COLO668 (cell line): ENCODE data around the gene PDLIM5.
"Not testable (repeated sequence)": the region's sequence is repeated elsewhere in the genome, so short reads cannot be mapped to it uniquely, and the experiment has no call there.

Experiments
- DNase-seq: peaks from one replicate; lab custom pipeline; 2025; ENCODE audit not compliant: unreplicated experiment; lab: John Stamatoyannopoulos, UW

The PDLIM5 gene

DNA sequence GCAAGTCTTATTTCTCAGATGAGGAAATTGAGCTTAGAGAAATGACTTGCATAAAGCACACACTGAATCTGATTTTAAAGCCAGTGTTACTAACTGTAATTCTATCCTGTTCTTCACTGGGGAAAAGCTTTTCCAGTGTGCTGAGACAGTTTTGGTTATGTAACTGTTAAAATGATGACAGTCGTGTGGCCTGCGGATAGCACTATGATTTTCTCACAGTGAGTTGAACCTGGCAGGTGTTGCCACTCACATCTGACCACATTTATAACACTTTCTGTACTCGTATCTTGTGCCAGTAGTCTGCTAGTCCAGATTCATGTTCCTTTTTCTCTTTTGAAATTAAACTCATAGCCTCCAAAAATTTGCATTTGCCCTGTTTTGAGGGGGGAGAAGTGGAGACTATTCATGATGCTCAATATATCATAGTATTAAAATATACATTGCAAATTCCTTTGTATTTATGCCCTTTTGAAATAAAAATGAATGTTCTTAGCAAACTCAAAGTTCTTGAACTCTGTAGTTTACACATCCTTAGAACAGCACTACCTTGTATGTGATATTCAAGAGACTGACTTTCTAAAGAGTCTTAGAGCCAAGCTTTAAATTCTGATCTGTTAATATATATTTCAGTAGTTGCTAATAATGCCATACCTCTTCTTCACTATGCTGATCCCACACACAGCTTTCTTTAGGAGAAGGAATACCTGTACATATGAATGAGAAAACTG is 132.3 kb downstream of the PDLIM5 start:
- DNase-seq: no peak

DNA sequence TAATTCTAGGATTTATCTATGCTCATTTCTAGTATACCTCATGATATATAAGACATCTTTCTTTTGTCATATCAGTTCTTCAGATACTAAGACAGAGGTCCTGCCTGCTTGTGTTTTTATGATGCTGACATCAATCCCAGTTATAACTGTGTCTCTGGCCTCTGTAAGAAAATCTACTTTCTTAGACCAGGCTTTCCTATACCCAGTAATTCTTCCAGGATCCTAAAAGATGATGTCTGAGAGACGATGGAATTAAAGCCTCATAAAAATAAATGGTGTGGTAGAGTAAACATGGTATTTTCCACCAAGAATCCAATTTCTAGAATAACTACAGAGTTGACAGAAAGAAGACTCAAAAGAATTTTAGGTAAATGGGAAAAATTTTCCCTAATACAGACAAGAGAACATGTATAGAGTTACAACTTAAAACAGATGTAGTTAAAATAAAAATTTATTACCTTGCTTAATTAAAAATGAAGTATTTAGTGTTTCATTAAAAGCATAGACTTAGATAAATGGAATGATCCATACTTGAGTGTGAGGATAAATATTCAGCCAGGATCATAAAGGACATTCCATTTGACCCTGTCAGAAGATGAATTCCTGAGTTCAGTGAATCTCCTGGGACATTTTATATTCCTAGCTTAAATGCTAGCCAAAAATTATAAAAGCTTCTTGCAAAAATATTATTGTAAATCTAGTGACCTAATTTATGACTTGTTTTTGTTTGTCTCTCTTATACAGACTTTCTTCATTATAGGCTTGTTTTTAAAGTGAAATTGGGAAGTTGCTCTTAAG is 137.4 kb downstream of the PDLIM5 start:
- DNase-seq: no peak

GRCh38 chr4:94590493-94590892 is 138.8 kb downstream of the PDLIM5 start:
- no peak for DNase-seq

DNA sequence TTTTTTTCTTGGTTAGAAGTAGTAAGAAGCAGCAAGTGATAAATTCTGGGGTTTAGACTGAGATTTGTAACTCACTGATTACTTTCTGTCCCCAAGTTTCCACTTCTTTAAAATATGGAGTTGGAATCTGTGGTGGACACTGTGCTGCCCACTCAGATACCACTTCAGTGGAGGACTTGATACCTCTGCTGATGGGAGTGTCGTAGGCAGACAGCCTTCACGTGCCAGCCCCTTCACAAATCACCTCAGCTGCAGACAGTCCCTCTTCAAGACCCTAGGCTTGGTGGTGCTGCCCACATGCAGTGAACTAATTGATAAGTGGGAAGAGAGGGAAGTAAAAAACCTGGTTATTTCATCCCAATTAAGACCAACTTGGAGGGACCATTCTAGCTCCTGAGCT is 139.5 kb downstream of the PDLIM5 start:
- DNase-seq: no peak

- no peak for DNase-seq
These were observed 143.3 kb downstream of the PDLIM5 start for GRCh38 chr4:94595013-94595412.

DNA sequence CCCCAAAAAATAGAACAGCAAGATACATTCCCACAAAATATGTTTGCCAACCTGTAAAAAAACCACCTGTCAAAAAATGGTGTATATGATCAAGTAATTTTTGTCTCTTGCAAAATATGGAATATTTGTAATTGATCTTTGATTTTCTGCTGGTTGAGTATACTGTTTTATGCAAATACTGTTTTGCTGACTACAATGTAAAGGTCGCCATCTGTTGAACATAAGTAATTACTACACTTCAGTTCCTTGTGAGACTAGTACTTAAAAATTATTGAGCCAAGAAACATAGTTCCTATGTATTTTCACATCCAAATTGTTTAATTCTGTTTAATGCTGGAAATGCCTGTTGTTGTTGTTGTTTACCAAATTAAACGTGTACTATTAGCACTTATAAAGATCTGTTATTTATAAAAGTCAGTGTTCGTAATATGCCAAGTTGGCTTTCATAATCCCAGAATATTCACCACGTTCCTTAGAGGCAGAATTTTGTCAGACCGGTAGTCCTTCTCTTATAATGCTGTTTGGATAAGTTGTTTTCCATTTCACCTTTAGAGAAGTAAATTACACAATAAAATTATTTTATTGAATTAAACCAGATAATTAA is 144.2 kb downstream of the PDLIM5 start:
- DNase-seq: no peak

DNA sequence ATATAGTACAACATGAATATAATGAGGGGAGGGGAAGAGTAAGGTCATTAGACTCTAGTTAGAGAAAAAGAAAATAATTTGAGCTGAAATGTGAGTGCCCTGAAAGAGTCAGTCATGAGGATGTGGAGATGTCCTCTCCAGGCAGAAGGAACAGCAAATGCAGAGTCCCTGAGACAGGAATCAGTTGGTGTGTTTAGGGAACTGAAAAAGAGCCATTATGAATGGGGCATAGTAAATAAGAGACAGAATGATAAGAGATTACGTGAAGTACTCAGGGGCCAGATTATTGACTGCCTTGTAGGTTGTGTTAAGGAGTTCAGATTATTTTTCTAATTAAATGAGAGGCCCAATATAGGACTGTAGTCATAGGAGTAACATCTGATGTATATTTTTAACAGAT is 147.0 kb downstream of the PDLIM5 start:
- DNase-seq: no peak

- no peak for DNase-seq
These were observed 151.5 kb downstream of the PDLIM5 start for GRCh38 chr4:94603170-94603747.

DNA sequence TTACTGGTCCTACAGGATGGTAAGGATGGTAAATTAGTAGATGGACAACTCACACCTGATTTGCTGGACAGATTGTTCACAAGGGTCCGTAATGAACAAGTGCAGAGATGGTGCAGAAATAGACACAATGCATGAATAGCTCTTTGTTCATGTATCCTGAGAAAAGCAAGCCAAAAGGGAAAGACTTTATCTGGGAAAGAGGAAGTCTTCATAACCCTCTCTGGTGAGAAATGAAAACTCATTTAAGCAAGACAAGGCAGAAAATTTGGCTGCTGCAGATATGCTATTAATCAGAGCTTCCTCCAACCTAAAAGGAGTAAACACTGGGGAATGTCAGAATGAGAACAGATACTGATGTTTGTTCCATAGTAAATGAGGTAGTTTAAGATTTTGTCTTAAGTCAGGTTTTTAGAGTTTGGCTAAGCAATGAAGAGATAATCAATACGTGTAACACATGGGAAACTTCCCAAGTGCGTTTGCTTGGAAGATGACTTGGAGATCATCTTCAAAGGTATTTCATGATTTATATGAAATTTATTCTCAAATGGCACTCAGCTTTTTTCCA is 153.6 kb downstream of the PDLIM5 start:
- DNase-seq: no peak

DNA sequence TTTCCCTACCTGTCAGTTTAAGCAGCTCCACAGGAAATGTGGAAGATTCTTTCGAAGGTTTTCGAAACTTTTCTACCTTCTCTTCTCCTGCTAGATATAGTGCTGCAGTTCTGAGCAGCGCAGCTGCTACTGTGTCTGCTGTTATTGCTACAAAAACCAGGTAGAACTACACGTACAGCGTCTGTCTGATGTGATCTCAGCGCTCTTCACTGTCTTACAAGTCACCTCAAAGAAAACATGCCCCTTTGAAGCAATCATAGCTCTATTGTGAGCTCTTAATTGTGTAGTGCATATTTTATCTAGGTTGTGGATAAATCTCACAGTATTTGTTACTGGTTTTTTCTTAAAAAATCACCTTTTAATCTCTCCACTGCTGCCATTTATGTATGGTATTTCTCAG is 158.4 kb downstream of the PDLIM5 start:
- no peak for DNase-seq

DNA sequence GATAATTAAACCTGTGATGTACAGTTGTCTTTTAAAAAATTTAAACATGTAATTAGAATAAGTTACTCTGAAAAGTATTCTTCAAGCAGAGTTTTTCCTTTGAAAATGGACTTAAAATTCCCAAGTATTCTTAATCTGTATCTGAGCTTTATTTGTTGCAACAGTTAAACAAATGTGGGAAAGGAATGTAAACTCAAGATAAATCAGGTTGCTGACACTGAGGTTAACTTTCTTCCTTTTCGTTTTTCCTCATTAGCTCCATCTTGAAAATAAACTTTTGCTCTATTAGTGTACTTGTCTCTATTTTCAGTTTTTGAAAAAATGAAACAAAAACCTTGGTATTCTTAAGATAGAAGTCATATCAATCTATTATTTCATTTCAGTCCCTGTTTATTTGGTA is 161.5 kb downstream of the PDLIM5 start:
- DNase-seq: no peak

DNA sequence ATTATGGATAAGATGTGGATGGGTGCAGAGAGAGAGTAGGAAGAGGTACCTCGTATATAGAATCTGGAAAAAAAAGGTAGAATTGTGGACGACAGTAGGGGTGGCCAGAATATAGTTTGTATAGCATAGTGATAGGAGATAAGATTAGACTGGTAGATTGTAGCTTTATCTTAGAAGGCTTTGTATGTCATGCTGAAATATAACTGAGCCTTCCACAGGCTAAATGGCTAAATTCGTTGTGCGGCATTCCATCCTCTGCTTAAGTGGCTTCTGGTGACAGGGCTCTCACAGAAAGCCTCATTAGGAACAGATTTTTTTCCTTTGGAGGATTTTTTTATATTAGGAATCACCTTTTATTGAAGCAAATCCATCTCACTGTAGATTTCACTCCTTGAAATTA is 163.7 kb downstream of the PDLIM5 start:
- DNase-seq: no peak

GRCh38 chr4:94621491-94622080 is 169.8 kb downstream of the PDLIM5 start:
- DNase-seq: no peak

- no peak for DNase-seq
These were observed 171.6 kb downstream of the PDLIM5 start for GRCh38 chr4:94623126-94623911.

DNA sequence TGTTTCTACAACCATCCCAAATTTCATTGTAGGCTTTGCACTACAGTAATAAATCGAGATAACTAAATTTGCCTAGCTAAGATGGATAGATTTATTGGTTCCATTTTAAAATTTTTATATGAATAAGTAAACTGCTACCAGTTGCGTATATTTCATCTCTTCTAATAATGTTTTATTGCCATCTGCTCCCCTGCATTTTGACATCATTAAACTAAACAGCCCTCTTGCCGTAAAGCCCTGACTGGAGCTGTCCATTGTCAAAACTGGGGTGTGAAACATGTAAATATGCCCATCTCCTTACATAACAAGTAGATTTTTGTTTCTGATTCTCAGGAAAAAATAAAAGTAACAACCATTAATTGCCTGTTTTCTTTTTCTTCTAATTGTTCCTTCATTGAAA is 175.2 kb downstream of the PDLIM5 start:
- DNase-seq: no peak

GRCh38 chr4:94629058-94629457 is 177.3 kb downstream of the PDLIM5 start:
- not testable (repeated sequence) for DNase-seq

DNA sequence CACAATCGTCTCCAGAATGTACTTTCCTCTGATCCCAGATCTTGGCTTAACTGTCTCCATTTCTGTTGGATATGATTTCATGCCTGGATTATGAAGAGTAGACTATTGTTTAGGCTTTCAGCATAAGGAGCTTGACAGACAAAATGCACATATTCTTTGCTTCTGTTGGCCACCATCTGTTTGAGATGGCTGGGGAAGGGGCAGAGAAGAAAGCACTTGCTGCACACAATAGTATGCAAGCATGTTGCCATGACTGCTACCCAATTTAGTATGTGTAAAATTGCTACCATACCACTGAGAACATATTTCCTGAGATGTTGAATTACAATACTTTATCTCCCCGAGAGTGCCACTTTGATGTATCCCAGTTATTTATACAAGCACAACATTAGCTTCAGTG is 178.1 kb downstream of the PDLIM5 start:
- DNase-seq: no peak

DNA sequence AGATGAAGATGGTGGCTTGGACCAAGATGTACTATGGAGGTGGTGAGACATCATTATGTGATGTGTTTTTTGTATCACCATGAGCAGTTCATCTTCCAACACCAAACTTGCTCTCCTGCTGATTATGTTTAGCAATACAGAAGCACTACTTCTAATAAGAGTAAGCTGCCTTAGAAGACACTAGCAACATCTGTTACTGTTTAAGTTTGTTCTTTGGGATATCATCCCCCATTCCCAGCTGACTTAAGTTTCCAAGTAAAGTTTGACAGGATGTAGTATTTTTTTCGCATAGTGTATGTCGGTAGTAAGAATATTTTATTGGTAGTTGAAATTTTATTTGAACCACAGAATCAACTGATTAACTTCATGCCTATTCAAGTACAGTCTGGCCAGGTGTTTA is 182.5 kb downstream of the PDLIM5 start:
- DNase-seq: no peak

- no peak for DNase-seq
These were observed 183.4 kb downstream of the PDLIM5 start for GRCh38 chr4:94635177-94635576.

DNA sequence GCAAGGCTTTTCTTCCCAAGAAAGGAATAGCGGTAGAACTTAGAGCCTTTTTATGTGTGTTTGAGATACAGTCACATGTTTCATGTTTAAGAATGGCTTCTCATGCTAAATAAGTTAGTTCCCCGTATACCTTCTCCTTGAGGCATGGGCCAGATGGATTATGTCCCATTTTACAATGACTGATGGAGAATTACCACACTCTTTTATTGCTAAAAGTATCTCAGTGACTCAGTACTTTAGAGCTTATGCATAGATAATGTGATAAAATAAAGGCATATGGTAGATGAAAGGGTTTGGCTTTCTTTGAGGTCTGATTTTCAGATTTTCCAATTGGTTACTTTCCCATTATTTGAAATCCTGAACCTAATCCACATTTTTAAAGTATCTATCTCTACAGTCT is 184.3 kb downstream of the PDLIM5 start:
- DNase-seq: no peak
